HG02798 (cell line): ENCODE results near the gene MLXIP.
"Not testable (repeated sequence)": the region's sequence is repeated elsewhere in the genome, so short reads cannot be mapped to it uniquely, and the experiment has no call there.

Source experiments
- ATAC-seq: cut with Tn5 transposase; IDR thresholded peaks from one replicate; pipeline ENCODE4 v1.9.1; 2021; ENCODE audit warnings: mild to moderate bottlenecking; ENCODE audit not compliant: unreplicated experiment, poor library complexity

MLXIP gene

DNA sequence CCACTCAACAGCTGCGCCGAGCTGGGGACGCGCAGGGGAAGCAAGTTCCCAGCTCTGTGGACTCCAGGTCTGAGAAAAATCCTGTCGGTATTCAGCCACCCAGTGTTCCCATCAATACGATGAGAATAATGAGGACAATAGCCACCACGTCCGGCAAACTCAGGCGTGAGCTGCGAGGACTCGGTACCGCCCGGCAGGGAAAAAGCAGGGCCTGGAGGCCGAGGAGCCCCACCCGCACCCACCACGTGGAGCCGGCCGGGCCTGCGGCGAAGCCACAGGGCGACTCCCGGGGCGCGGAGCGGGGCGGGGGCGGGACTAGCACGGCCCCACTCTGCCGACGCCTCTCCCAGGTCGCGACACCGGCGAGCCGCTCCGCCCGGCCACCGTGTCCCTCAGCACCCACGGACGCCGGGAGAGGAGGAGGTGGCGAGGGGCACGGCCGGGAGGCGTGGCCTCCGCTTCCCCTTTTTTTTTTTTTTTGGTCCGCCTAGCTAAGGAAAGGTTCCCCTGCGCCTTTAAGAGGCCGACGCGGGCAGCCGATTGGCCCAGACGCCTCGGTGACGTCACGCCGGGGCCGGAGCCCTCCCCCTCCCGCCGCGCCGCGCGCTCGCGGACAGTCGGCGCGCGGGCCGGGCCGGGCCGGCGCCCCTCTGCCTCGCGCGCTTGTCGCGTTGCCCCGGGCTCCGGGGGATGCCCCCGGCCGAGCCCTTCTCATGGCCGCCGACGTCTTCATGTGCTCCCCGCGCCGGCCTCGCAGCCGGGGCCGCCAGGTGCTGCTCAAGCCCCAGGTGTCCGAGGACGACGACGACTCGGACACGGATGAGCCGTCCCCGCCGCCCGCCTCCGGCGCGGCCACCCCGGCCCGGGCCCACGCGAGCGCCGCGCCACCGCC lies at the start of gene MLXIP:
TSS of gene MLXIP (plus strand) at position 616 of the 892 bp plus-strand sequence. CDS start at position 714, 98 bp downstream.
- ATAC-seq: peak; percentile 94

DNA sequence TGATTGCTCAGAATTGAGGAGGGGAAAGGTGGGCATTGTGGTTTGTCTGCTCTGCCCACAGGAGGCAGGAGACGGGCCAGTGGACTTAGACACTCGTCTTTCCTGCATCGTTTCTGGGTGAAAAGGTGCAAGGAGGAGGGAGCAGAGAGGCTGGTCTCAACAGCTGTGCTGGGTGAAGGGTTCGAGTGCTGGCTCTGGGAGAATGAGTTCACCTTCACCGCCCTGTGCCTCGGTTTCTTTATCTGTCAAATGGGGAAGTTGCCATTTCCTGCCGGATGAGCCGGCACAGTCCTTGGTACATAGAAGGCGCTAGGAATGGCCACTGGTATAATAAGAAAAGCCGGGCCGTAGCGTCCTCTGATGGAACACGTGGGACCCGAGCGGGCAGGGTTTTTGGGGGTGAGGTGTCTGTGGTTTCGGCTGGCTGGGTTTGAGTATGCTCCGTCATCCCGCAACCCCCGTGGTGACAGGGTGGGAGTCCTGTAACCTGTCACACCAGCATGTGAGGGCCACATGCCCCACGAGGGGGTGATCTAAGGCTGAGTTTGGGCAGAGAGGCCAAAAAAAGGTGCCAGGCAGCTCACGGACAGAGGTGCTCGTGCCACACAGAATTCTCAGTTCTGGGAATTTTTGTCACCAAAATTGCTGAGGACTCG lies 49.5 kb upstream of the MLXIP start:
- ATAC-seq: no peak

DNA sequence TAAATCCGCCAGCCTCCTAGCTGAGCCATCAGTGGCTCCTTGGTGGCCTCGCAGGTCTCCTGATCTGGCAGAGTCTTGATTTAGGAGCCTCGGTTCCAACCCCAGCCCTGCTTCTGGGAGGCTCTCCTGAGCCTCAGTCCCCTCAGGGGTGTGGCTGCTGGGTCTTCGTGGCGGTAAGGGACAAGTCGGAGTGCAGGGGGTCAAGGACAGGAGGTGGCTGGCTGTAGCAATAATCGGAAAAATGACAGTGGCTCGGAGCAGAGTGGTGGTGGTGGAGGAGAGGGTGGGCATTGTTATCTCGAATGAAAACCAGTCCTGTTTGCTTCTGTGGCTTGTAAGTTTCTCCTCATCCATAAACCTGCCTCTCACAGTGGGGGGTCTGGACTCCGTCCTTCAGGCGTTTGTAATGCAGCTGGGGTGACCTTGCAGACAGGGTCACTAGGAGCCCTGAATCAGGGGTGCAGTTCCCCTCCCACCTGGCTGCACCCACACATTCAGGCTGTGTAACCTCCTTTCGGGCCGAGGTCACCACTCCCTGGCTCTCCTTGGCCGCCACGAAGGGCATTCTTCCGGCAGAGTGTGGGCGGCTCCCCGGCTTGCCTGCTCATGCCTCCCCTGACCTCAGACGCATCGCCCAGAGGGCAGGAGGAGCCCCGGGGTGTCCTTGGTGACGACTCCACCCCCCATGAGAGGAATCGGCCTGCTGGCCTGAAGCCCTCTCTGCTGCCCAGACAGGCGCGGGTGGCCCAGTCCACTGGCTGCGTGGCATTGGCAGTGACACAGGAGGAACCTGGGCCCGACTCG lies 48.7 kb upstream of the MLXIP start:
- no peak for ATAC-seq

DNA sequence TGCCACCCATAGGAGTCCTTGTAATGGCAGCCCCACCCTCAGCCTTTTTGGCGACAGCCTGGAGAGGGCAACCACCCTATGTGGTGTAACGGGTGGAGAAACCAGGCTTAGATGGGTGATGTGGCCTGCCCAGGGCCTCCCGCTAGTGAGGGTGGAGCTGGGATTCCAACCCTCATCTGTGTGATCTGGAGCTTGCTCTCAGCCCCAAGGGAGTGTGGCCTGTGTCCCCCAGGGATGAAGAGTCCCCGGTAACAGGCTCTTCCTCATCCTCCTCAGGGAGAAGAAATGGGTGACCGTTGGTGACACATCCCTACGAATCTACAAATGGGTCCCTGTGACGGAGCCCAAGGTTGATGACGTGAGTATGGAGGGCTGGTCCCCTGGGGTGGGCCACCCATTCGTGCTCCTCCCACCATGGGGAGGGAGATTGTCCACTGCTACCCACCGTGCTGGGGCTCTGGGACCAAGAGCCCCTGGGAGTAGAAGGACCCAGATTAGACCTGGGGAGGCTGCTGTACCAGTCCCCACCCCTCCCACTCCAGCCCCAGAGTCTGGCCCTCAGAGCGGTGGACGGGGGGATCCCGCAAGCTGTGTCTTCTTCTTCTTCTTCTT lies 48.0 kb upstream of the MLXIP start:
- ATAC-seq: no peak

GRCh38 chr12:122031342-122032216 lies 47.0 kb upstream of the MLXIP start:
- ATAC-seq: no peak

DNA sequence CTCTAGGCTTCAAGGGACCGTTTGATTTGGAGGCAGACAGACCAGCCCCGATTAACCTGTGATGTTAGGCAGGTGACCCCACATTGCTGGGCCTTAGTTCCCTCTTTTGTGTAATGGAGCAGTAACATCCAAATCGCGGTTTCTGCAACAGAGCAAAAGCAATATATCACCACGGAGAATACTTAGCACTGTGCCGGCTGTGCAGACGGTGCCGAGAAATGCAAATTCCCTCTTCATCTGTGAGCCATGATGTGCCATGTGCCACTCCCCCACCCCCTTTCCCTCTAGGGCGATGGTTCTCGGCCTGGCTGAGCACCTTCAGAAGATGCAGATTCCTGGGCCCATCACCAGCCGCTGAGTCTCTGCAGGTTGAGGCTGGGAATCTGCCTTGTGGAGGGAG lies 46.0 kb upstream of the MLXIP start:
- no peak for ATAC-seq

DNA sequence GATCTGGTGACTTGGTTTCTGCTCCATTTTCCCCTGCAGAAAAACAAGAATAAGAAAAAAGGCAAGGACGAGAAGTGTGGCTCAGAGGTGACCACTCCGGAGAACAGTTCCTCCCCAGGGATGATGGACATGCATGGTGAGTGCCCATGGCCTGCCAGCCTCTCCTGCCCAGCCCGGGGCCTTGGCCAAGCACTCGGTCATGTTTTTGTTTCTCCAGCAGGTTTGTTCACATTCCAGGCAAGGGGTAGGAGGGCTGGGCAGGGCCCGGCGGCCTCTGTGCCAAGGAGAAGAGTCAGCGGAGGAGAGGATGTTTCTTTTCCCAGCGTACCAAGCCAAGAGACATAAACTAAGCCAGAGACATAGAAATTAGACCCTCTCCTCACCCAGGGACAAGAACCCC lies 43.3 kb upstream of the MLXIP start:
- no peak for ATAC-seq

GRCh38 chr12:122036153-122036552 lies 42.4 kb upstream of the MLXIP start:
- ATAC-seq: no peak

DNA sequence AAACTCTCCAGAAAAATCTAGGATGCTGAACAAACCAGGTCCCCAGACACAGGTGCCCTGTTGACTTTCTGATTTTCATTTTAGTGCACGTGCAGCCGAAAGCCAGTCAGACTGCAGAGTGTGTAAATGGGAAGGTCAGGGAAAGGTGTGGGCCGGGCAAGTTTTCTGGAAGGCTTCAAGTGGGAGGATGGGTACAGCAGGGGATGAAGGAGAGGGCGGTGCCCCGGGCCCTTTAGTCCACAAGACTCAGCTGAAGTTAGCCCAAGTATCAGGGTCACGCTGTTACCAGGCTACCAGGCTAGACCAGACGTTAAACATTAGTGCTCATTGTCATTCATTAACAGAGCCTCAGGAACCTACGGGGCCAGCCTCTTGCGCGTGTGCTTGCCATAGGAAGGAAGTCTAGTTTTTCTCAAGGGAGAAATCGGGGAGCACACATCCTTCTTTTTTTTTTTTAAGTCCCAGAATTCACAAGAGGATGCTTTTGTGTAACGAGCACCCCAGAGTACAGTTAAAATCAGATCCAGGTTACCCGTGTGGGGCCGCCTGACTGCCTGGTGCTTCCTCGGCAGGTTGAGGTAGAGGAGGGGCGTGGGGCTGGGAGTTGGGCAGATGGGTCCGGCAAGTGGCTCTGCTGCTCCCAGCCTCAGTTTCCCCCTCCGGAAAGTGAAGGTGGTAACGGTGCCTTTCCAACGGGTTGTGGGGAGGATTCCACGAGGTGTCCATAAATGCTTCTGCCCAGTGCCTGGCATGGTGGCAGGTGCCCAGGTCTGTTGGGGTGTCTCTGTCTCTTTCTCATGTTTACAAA lies 37.8 kb upstream of the MLXIP start:
- no peak for ATAC-seq

DNA sequence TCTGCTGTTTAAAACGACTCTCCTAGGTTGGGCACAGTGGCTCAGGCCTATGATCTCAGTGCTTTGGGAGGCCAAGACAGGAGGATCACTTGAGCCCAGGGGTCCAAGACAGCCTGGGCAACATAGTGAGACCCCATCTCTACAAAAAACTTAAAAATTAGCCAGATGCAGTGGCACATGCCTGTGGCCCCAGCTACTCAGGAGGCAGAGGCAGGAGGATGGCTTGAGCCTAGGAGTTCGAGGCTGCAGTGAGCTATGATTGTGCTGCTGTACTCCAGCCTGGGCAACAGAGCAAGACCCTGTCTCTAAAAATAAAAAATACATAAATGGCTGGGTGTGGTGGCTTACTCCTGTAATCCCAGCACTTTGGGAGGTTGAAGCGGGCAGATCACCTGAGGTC lies 37.1 kb upstream of the MLXIP start:
- ATAC-seq: not testable (repeated sequence)

DNA sequence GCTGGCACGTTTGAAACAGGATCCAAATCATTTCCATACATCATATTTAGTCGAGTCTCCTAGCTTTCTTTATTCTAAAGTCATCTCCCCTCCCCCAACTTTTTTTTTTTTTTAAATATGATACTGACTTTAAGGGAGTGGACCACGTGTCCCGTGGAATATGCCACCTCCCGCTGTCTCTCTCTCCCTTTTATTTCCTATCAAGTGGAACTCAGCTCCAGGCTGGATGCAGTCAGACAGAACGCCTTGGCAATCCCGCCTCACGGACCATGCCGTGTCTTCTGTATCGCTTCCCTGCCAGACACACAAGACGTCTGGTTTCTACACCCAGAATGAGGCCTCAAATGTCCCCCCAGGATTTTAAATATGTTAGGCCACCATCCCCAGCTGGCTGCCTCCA lies 35.6 kb upstream of the MLXIP start:
- no peak for ATAC-seq

- no peak for ATAC-seq
Measured at GRCh38 chr12:122043476-122043875, 35.1 kb upstream of the MLXIP start.

- no peak for ATAC-seq
Measured at GRCh38 chr12:122045262-122045661, 33.3 kb upstream of the MLXIP start.

GRCh38 chr12:122046145-122046544 lies 32.4 kb upstream of the MLXIP start:
- ATAC-seq: no peak

DNA sequence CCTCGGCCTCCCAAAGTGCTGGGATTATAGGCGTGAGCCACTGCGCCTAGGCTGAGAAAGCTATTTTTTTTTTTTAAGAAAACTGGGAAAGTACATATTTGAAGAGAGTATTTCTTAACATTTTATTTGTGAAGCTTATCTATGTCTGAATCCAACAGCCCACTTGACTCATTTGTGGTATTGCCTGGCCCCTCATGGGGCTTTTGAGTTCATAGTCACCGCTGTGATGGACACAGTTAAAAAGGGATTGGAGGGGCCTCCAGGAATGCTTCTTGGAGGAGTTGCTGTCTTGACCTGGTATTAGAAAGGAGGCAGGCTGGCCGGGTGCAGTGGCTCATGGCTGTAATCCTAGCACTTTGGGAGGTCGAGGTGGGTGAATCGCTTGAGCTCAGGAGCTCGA lies 30.4 kb upstream of the MLXIP start:
- ATAC-seq: no peak

GRCh38 chr12:122049827-122050226 lies 28.7 kb upstream of the MLXIP start:
- ATAC-seq: no peak

DNA sequence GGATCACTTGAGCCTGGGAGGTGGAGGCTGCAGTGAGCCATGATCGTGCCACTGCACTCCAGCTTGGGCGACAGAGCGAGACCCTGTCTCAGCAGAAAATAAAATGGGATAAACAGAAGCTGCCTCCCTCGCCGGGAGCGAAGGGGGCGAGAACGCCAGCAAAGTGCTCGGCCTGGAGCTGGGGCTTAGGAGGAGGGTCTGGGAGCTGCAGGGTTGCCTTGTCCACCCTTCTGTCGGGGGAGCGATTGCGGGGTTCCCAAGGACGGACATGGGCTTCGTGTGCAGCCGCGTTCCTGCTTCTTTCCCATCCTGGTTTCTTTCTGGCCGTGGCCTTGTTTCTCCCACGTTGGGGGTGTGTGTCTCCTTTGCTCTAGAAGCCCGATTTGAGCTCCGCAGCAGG lies 27.9 kb upstream of the MLXIP start:
- ATAC-seq: no peak

DNA sequence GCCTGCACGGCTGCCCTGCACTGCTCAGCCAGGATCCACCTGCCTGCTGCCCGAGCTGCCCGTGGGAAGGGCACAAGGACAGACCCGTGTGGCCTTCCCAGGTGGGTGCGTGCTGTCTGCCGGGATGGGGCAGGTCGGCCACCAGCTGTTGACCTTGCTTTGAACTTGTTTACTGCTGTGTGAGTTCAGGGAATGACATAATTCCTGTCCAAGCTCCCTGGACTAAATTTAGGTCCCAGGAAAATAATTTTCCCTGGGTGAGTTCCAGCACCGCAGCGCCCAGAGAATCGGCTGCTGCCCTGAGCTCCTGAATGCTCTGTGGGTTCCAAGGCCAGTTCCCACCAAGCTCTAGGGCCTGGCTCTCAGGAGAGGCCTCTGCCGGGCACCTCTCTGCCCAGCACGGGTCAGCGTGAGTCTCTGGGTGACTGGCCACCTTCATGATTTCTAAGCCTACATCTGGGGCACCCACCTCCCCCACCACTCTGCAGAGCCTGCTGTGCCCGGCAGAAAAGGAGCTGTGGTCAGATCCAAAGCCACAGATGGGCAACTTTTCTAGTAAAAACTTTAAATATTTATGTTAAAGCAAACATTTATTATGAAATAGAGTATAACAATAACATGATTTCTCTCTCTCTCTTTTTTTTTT lies 27.2 kb upstream of the MLXIP start:
- no peak for ATAC-seq
